Measurements from ENCODE around the gene DTNA. TPM values are rescaled to one million over a fixed set of nuclear protein-coding genes. Genes with fewer than 3 reads are reported as not detected.

The DTNA gene
- polyA plus RNA-seq, 1 donor from 2014 or later: not detected

DNA sequence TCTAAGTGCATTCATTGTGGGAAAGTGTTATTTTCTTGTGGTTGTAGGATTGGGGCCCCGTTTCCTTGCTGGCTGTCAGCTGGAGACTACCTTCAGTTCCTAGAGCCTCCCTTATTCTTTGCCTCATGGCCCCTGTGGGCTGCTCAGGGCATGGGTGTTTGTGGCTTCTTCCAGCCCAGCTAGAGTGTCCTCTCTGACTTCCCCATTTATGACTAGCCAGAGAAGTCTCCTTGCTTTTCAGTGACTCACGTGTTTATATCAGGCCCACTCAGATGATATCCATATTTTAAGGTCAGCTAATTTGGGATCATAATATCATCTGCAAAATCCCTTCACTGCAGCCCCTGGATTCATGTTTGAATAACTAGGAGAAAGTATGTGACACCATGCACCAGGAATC is 62.8 kb downstream of the DTNA start:
- Mint-ChIP-seq H3K36me3 (peaks cover 2% of the 10 kb centered on the region), H3K9me3 (peaks cover 0 to 5% (median 2%) of the 10 kb centered on the region in 3 donors), H3K4me1 (peaks cover 0 to 2% (median 2%) of the 10 kb centered on the region in 3 donors)

DNA sequence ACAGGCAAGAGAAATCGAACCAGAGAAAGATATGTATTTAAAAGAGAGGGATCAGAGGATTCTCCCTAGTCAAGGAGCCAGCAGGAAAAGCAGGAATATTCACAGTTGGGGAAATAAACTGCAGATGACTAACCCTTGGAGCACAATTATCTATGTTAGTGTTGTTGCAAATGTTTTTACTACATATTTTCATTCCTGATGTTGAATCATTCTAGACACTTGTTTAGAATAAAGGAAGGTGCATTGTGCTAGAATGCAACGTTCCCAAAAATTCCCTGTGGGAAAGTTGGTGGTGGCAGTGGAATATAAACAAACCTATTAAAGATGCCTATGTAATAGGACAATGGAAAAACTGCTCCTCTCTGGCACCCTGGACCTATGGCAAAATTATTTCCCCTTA is 63.3 kb downstream of the DTNA start:
- peaks cover 0 to 5% (median 2%) of the 10 kb centered on the region in 3 donors for H3K9me3 Mint-ChIP-seq
- peaks cover 0 to 2% (median 2%) of the 10 kb centered on the region in 3 donors for H3K4me1 Mint-ChIP-seq
- peaks cover 11% of the 10 kb centered on the region for H3K27me3 Mint-ChIP-seq
- no peaks in the 10 kb centered on the region for H3K36me3 Mint-ChIP-seq
- H3K4me3 Mint-ChIP-seq: no peak overlapping the region
- no peak overlapping the region for H3K27ac Mint-ChIP-seq

More for the DNA sequence above, 62.8 kb downstream of the DTNA start:
- Mint-ChIP-seq H3K27ac (no peak overlapping the region), H3K4me3 (no peak overlapping the region), H3K27me3 (peaks cover 11% of the 10 kb centered on the region)

- Mint-ChIP-seq H3K9me3 (peaks cover 0 to 5% (median 2%) of the 10 kb centered on the region in 3 donors), H3K4me1 (peaks cover 0 to 2% (median 2%) of the 10 kb centered on the region in 3 donors), H3K27me3 (peaks cover 11% of the 10 kb centered on the region), H3K4me3 (no peak overlapping the region), H3K36me3 (no peaks in the 10 kb centered on the region), H3K27ac (no peak overlapping the region)
These were observed 64.1 kb downstream of the DTNA start for GRCh38 chr18:34773961-34774766.

GRCh38 chr18:34775461-34775860 is 65.4 kb downstream of the DTNA start:
- Mint-ChIP-seq H3K36me3 (no peaks in the 10 kb centered on the region), H3K4me1 (peaks cover 0 to 2% (median 2%) of the 10 kb centered on the region in 3 donors), H3K27me3 (peaks cover 11% of the 10 kb centered on the region), H3K9me3 (peaks cover 0 to 5% (median 2%) of the 10 kb centered on the region in 3 donors), H3K4me3 (no peak overlapping the region), H3K27ac (no peak overlapping the region)

- H3K9me3 Mint-ChIP-seq: peaks cover 0 to 5% (median 0%) of the 10 kb centered on the region in 3 donors
- no peak overlapping the region for H3K27ac Mint-ChIP-seq
- H3K4me1 Mint-ChIP-seq: no peaks in the 10 kb centered on the region
- H3K27me3 Mint-ChIP-seq: peaks cover 8% of the 10 kb centered on the region
- H3K36me3 Mint-ChIP-seq: no peaks in the 10 kb centered on the region
- no peak overlapping the region for H3K4me3 Mint-ChIP-seq
These were observed 69.0 kb downstream of the DTNA start for GRCh38 chr18:34779112-34779511.

DNA sequence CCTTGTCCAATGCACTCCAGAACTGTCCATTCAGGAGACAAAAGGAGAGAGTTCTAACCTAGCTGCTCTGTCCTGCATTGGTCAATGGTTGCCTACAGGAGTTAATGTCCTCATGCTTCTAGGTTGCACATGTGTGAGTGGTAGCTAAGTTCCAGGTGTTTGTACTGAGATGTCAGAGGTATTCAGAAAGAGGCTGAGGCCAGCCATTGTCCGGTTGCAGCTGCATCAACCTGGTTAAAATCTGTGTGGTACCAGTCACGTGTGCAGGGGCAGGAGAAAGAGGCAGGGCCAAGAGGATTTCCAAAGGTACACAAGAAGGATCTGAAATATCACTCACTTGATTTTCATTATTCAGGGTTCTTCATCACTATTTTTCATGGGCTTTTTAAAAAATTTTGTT is 70.8 kb downstream of the DTNA start:
- Mint-ChIP-seq H3K4me1 (no peaks in the 10 kb centered on the region), H3K9me3 (peaks cover 0 to 5% (median 0%) of the 10 kb centered on the region in 3 donors)

DNA sequence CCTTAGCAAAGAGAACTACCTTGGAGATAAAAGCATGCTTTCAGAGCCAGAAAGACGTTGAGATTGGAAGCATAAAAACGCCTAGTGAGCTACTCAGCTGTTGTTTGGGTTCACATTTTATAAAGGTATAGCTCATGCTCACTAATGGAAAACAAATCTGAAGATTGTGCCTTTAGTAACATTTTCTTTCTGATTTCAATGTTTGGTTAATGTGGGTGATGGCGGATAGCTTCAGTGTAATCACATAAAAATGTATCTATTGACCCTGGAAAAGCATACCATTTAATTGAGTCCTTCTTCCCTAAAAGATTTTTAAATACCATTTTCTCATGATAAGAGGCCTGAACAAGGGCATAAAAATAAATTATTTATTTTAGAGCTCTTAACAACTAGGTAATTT is 73.4 kb downstream of the DTNA start:
- Mint-ChIP-seq H3K27me3 (peaks cover 8% of the 10 kb centered on the region), H3K4me1 (no peaks in the 10 kb centered on the region), H3K36me3 (no peaks in the 10 kb centered on the region), H3K9me3 (no peaks in the 10 kb centered on the region), H3K4me3 (no peak overlapping the region), H3K27ac (no peak overlapping the region)

More for the DNA sequence above, 70.8 kb downstream of the DTNA start:
- no peaks in the 10 kb centered on the region for H3K36me3 Mint-ChIP-seq
- no peak overlapping the region for H3K4me3 Mint-ChIP-seq
- no peak overlapping the region for H3K27ac Mint-ChIP-seq
- H3K27me3 Mint-ChIP-seq: peaks cover 8% of the 10 kb centered on the region

GRCh38 chr18:34786162-34786741 is 76.2 kb downstream of the DTNA start:
- H3K4me1 Mint-ChIP-seq: no peaks in the 10 kb centered on the region
- H3K9me3 Mint-ChIP-seq: no peaks in the 10 kb centered on the region
- H3K27ac Mint-ChIP-seq: no peak overlapping the region
- peaks cover 8% of the 10 kb centered on the region for H3K27me3 Mint-ChIP-seq
- no peak overlapping the region for H3K4me3 Mint-ChIP-seq
- H3K36me3 Mint-ChIP-seq: no peaks in the 10 kb centered on the region

DNA sequence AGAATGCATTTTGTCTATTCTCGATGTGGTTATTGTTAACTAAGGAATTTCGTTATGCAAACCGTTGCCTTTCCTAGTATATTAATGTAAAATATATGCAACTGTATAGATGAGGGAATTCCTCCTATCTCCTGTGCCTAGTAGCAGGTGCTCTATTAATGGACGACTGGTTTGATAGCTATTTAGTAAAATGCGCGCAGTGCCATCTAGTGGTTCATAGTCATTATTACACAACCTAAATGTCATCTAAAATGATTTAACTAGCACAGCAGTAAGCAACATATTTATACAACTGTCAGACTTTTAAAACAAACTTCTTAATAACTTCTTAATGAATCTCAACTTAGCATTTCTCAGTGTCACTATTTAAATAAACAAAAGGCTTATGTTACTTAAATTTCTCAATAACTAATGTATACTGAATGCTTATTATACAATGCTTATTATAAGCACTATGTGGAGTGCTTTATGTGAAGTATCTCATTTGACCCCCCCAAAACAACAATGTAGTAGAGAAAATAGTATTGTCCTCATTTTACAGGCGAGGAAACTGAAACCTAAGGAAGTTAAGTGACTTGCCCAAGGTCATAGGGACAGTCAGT is 77.9 kb downstream of the DTNA start:
- peaks cover 8% of the 10 kb centered on the region for H3K27me3 Mint-ChIP-seq
- no peak overlapping the region for H3K27ac Mint-ChIP-seq
- peaks cover 1 to 6% (median 3%) of the 10 kb centered on the region in 3 donors for H3K9me3 Mint-ChIP-seq
- H3K36me3 Mint-ChIP-seq: no peaks in the 10 kb centered on the region
- no peaks in the 10 kb centered on the region for H3K4me1 Mint-ChIP-seq
- no peak overlapping the region for H3K4me3 Mint-ChIP-seq

DNA sequence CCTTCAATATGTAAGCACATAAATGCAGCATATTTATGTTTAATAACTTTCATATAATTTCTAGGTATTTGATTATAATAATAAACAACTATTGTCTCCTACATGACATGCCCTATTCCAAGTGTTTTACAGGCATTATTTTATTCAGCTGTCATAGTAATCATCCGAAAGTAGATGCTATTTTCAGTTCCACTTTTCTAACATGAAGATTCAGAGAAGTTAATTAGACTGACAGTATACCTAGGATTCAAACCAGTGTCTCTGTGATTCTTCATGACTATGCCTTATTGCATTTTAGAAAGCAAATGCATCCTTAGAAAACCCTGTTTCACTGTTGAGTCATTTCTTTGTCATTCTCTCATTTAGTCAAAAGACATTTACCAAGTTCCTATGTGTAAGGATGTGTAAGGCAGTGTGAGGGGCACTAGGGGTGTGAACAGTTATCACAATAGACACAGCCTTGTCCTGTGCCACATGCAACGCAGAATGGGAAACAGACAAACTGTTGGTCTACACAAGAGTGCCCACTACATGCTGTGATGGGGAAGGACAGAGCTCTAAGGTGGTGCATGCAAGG is 79.8 kb downstream of the DTNA start:
- Mint-ChIP-seq H3K27ac (no peak overlapping the region), H3K36me3 (no peaks in the 10 kb centered on the region), H3K4me3 (no peak overlapping the region), H3K9me3 (peaks cover 1 to 9% (median 7%) of the 10 kb centered on the region in 3 donors), H3K27me3 (peaks cover 5% of the 10 kb centered on the region), H3K4me1 (no peaks in the 10 kb centered on the region)

DNA sequence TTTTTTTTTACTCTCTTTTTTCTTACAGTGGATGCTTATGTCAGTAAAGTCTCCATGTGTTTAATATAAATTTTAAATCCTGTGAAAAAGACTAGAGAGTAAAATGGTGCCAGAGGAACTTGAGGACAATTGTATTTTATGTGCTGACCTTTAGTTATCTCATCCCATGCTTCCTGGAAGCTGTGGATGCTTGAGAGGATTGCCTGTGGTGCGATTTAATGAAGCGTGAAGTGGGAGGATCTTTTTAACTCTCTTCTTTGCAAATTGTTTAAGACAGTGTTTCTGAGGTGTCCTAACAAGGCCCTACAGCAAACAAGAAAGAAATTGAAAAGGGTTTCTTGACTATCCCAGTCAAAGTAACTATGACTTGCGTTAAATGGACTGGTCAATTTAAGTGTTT is 84.2 kb downstream of the DTNA start:
- no peaks in the 10 kb centered on the region for H3K4me1 Mint-ChIP-seq
- H3K36me3 Mint-ChIP-seq: no peaks in the 10 kb centered on the region
- no peak overlapping the region for H3K4me3 Mint-ChIP-seq
- H3K27me3 Mint-ChIP-seq: peaks cover 1% of the 10 kb centered on the region
- H3K27ac Mint-ChIP-seq: no peak overlapping the region
- peaks cover 1 to 9% (median 7%) of the 10 kb centered on the region in 3 donors for H3K9me3 Mint-ChIP-seq

DNA sequence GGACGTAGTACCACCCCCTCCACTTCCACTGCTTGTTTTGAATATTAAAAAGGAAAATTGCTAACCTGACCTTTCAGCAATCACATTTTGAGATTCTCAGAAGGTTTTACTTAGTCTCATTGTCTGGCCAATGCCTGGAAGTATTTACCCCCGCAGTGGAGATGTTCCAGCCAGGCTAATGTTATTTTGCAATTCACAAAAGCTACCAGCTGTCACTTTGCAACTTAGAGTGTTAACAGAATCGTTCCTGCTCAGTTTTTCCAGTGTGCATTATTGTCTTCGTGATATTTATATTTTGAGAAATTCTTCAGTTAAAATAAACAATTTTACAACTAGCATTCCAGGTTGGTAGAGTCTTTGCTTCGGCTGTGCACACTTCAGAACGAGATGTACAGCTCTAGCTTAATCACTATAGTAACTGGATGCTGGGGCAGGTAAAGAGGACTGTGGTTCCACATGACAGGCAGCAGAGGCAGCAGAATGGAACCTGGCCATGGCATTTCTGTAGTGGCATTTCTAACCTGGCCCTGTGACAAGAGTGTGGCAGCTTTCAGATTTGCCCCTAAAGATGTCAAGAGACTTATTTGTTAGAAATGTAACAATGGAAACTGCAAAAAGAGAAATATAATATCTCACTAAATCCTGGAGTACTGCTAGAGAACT is 85.1 kb downstream of the DTNA start:
- peaks cover 0 to 2% (median 0%) of the 10 kb centered on the region in 3 donors for H3K4me1 Mint-ChIP-seq
- H3K4me3 Mint-ChIP-seq: no peak overlapping the region
- peaks cover 1 to 9% (median 7%) of the 10 kb centered on the region in 3 donors for H3K9me3 Mint-ChIP-seq
- no peak overlapping the region for H3K27ac Mint-ChIP-seq
- no peaks in the 10 kb centered on the region for H3K36me3 Mint-ChIP-seq
- H3K27me3 Mint-ChIP-seq: peaks cover 1% of the 10 kb centered on the region

DNA sequence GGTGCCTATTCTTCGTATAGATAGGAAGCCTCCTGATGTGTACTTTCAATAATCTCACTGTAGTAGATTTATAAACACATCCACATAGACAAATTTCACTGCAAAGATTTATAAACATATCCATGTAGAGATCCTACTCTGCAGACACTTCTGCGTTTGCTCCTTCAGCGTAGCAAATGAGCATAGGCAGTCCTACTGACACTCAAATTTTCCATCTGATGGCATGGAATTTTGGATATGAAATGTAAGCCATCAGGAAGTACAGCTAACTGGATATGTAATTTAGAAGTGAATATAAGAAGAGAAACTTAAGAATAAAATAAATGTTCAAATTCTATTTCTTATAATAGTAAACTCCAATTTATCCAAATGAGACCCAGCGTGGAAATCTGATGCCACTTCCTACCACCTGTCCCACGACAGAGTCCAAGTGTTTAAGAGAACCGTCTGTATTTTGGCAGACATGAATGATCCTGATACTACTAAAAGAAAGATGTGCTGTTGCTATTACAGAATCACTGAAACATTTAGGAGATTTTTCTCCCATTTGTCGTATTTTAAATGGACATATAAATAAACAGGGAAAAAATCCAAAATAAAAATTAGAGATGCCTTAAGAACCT is 86.0 kb downstream of the DTNA start:
- peaks cover 1% of the 10 kb centered on the region for H3K27me3 Mint-ChIP-seq
- H3K4me1 Mint-ChIP-seq: peaks cover 0 to 2% (median 0%) of the 10 kb centered on the region in 3 donors
- H3K4me3 Mint-ChIP-seq: no peak overlapping the region
- no peaks in the 10 kb centered on the region for H3K36me3 Mint-ChIP-seq
- H3K9me3 Mint-ChIP-seq: peaks cover 1 to 9% (median 7%) of the 10 kb centered on the region in 3 donors
- H3K27ac Mint-ChIP-seq: no peak overlapping the region

DNA sequence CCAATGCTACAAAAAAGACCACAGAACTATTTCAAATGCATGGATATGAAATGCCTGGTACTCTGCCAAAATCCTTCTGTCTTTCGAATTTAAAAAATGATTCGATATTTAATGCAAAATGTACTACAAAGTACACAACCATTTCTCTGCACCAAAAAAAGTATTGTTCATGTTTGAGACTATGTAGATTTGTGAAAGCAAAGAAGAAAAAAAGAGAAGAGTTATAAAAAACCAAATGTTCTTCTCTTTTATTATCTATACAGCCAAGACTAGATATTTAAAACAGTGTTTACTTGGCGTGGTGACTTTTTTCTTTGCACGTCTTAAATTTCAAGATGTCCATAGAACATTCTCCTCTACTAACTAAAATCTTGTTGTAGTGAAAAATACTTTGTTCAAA is 89.2 kb downstream of the DTNA start:
- Mint-ChIP-seq H3K4me1 (peaks cover 0 to 2% (median 0%) of the 10 kb centered on the region in 3 donors), H3K4me3 (no peak overlapping the region), H3K27me3 (peaks cover 1% of the 10 kb centered on the region), H3K27ac (no peak overlapping the region), H3K36me3 (no peaks in the 10 kb centered on the region), H3K9me3 (no peaks in the 10 kb centered on the region)
